Right ventricle myocardium superior (tissue), 1 donor: Measurements from ENCODE around the gene ZNF267. TPM values are rescaled to one million over a fixed set of nuclear protein-coding genes. Genes with fewer than 3 reads are reported as not detected.
"Not testable (repeated sequence)": the region's sequence is repeated elsewhere in the genome, so short reads cannot be mapped to it uniquely, and the experiment has no call there.

Experiments used
- ATAC-seq: fragments of 200-7000 bp; cut with Tn5 transposase; one replicate; pipeline ENCODE4 v1.9.1; 2020; ENCODE audit warnings: mild to moderate bottlenecking; ENCODE audit not compliant: poor library complexity
- DNase-seq: peaks from one replicate; pipeline ENCODE4 v3.0.0-alpha.2; 2020
- intact Hi-C: fragments of 100-400 bp; cut with DNase I; formaldehyde crosslinking; loops from one replicate; pipeline ENCODE4 v1.11.2; 2022
- total RNA-seq: library from RNA; stranded (reverse); fragmentation: NEBNext Ultra II Directional; extraction: Animal tissue kit (Norgen Biotek cat#: 25700); gene quantifications from one replicate; pipeline ENCODE4 v1.2.1, GENCODE V29; 2021
- donor health status: DM: no; HTN: yes; CAD: no; lungs with severe emphysema.

The ZNF267 gene
- total RNA-seq, 1 donor from 2014 or later, result 4.4 TPM

- ATAC-seq, intact Hi-C loops, DNase-seq: not testable (repeated sequence)
Measured at GRCh38 chr16:31960186-31960910, 86.7 kb downstream of the ZNF267 start.
